ENCODE data around the gene C18orf63.

- TF ChIP-seq POLR2A (IDR thresholded peaks at IDR 0.05; ENCODE audit: borderline replicate concordance, extremely low read depth, insufficient read depth, insufficient read length) (no peak), CTCF (IDR thresholded peaks at IDR 0.05 in 2 of 3, conservative IDR thresholded peaks at IDR 0.05 in 1 of 3; ENCODE audit: borderline replicate concordance in 1 of 3, insufficient read depth in 1 of 3, low read depth in 2 of 3, low read length in 2 of 3) (no peak), YY1 (IDR thresholded peaks at IDR 0.05; ENCODE audit: extremely low read depth, insufficient replicate concordance, low read depth, low read length) (no peak), EZH2 (IDR thresholded peaks at IDR 0.05) (no peak), TCF7L2 (IDR thresholded peaks at IDR 0.05; ENCODE audit: borderline replicate concordance, extremely low read depth, insufficient read depth, insufficient read length) (no peak), RAD21 (IDR thresholded peaks at IDR 0.05; ENCODE audit: low read depth) (no peak), SP1 (IDR thresholded peaks at IDR 0.05; ENCODE audit: low read depth) (no peak), REST (IDR thresholded peaks at IDR 0.05; ENCODE audit: low read depth) (no peak), ZFX (IDR thresholded peaks at IDR 0.05) (no peak), CEBPB (IDR thresholded peaks at IDR 0.05; ENCODE audit: low read depth) (no peak), EZH2phosphoT487 (IDR thresholded peaks at IDR 0.05; ENCODE audit: borderline replicate concordance) (no peak), ATF3 (IDR thresholded peaks at IDR 0.05) (no peak), POLR2AphosphoS5 (IDR thresholded peaks at IDR 0.05; ENCODE audit: low read depth, low read length) (no peak), SRF (IDR thresholded peaks at IDR 0.05; ENCODE audit: low read depth) (no peak)
Observed at GRCh38 chr18:74380916-74381315, 65.3 kb downstream of the C18orf63 start.

All from HCT116 (cell line).